HL-60 (cell line): ENCODE results near the gene WNT3.

Experiments used
- CTCF ChIP-seq: IDR thresholded peaks from one replicate; pipeline ENCODE4 v1.5.1; 2011; ENCODE audit warnings: low read length, control low read depth, inconsistent platforms; ENCODE audit not compliant: insufficient read depth
- GABPA ChIP-seq: IDR thresholded peaks from 2 replicates; pipeline ENCODE4 v1.6.1; 2012; ENCODE audit warnings: low read depth
- REST ChIP-seq: IDR thresholded peaks from 2 replicates; pipeline ENCODE4 v1.6.1; 2012; ENCODE audit warnings: low read depth; ENCODE audit not compliant: insufficient replicate concordance

DNA sequence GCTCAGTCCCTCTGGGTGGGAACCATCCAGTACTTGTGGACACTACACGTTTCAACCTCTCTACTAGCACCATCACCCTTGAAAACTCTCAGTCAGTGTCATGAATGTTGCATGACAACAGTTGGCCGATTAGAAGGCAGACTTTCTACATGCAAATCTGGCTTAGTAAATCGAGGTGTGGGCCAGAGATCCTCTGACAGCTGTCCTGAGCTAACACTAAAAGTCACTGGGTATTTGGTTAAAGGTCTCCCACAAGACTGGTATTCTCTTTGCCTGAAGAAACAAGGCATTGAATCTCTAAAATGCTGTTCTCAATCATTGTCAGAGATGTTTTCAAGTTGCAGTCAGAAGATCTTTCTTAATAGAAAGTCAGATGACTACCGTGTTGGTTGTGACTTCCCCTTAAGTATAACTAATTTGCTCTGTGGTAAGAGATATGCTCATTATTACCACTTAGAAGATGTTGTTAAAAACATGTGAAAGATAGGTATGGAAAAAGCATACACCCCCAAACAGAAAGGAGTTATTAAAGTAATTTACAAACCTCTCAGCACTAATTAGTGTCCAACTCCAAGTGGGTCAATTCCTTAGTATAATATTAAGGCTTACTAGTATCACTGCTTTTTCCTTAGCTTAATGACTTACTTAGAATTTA, 62.3 kb downstream of the WNT3 start:
- TF ChIP-seq CTCF (no peak), GABPA (no peak), REST (no peak)
